GM19397 (cell line): ENCODE data around the gene LENG1.
"Not testable (repeated sequence)": the region's sequence is repeated elsewhere in the genome, so short reads cannot be mapped to it uniquely, and the experiment has no call there.

ENCODE experiments used
- ATAC-seq: cut with Tn5 transposase; IDR thresholded peaks from one replicate; pipeline ENCODE4 v1.9.1; 2021; ENCODE audit warnings: mild to moderate bottlenecking, moderate library complexity; ENCODE audit not compliant: unreplicated experiment

LENG1 gene

GRCh38 chr19:54159352-54160181, at the start of gene LENG1:
Gene LENG1 (minus strand): TSS chr19:54159721. CDS start chr19:54159695, 26 bp downstream.
- ATAC-seq, result peak; percentile 89

- no peak for ATAC-seq
Measured at GRCh38 chr19:54208784-54209057, 49.2 kb upstream of the LENG1 start.

GRCh38 chr19:54207983-54208783, 48.7 kb upstream of the LENG1 start:
- ATAC-seq, result no peak

- ATAC-seq, result no peak
Measured at GRCh38 chr19:54207676-54207982, 48.1 kb upstream of the LENG1 start.

GRCh38 chr19:54207193-54207592, 47.7 kb upstream of the LENG1 start:
- not testable (repeated sequence) for ATAC-seq

- ATAC-seq, result no peak
Measured at GRCh38 chr19:54206831-54207177, 47.3 kb upstream of the LENG1 start.

GRCh38 chr19:54206030-54206830, 46.7 kb upstream of the LENG1 start:
- ATAC-seq, result no peak

GRCh38 chr19:54204767-54205468, 45.4 kb upstream of the LENG1 start:
- no peak for ATAC-seq

GRCh38 chr19:54203151-54203611, 43.7 kb upstream of the LENG1 start:
- no peak for ATAC-seq

GRCh38 chr19:54201980-54202379, 42.5 kb upstream of the LENG1 start:
- no peak for ATAC-seq

GRCh38 chr19:54201172-54201701, 41.7 kb upstream of the LENG1 start:
- no peak for ATAC-seq

- no peak for ATAC-seq
Measured at GRCh38 chr19:54199401-54199800, 39.9 kb upstream of the LENG1 start.

GRCh38 chr19:54197121-54197520, 37.6 kb upstream of the LENG1 start:
- ATAC-seq, result no peak

GRCh38 chr19:54196536-54196935, 37.0 kb upstream of the LENG1 start:
- ATAC-seq, result no peak

- not testable (repeated sequence) for ATAC-seq
Measured at GRCh38 chr19:54194463-54194862, 34.9 kb upstream of the LENG1 start.

GRCh38 chr19:54193011-54193410, 33.5 kb upstream of the LENG1 start:
- ATAC-seq, result no peak

- ATAC-seq, result no peak
Measured at GRCh38 chr19:54191811-54192453, 32.4 kb upstream of the LENG1 start.

- peak; percentile 25 for ATAC-seq
Measured at GRCh38 chr19:54191011-54191810, 31.7 kb upstream of the LENG1 start, which contains the start of gene TSEN34. Gene TSEN34 (plus strand): TSS chr19:54191308. CDS start chr19:54191365, 57 bp downstream.

- ATAC-seq, result peak; percentile 45
Measured at GRCh38 chr19:54190503-54191010, 31.0 kb upstream of the LENG1 start.
